Activated effector memory CD4-positive, alpha-beta T cell treated with Interleukin-2 at 50 U/mL for 16 hours (primary cell): ENCODE measurements around the gene ENC1.
"Not testable (repeated sequence)": the region's sequence is repeated elsewhere in the genome, so short reads cannot be mapped to it uniquely, and the experiment has no call there.

Source experiments
- DNase-seq: peaks from one replicate; pipeline ENCODE4 v3.0.0-alpha.2; 2020

Gene ENC1

GRCh38 chr5:74640450-74640953 lies at the start of gene ENC1:
Gene ENC1, minus strand, starts transcription at chr5:74640728. Its CDS starts 4,243 bp downstream, at chr5:74636485.
- DNase-seq, result peak; percentile 64

GRCh38 chr5:74686962-74687751 lies 46.6 kb upstream of the ENC1 start:
- no peak for DNase-seq

- no peak for DNase-seq
Measured at GRCh38 chr5:74685979-74686631, 45.6 kb upstream of the ENC1 start.

- DNase-seq, result peak; percentile 75
Measured at GRCh38 chr5:74684900-74685851, 44.6 kb upstream of the ENC1 start, which contains the start of gene HEXB. Gene HEXB, plus strand, starts transcription at chr5:74685233. Its CDS starts 28 bp downstream, at chr5:74685261.

- no peak for DNase-seq
Measured at GRCh38 chr5:74679966-74680365, 39.4 kb upstream of the ENC1 start.

GRCh38 chr5:74679300-74679699 lies 38.8 kb upstream of the ENC1 start:
- DNase-seq, result not testable (repeated sequence)

GRCh38 chr5:74678123-74678522 lies 37.6 kb upstream of the ENC1 start:
- DNase-seq, result not testable (repeated sequence)

- not testable (repeated sequence) for DNase-seq
Measured at GRCh38 chr5:74676466-74676865, 35.9 kb upstream of the ENC1 start.

GRCh38 chr5:74673011-74673790 lies 32.7 kb upstream of the ENC1 start:
- no peak for DNase-seq

- DNase-seq, result no peak
Measured at GRCh38 chr5:74672215-74672877, 31.8 kb upstream of the ENC1 start.

- no peak for DNase-seq
Measured at GRCh38 chr5:74670396-74671038, 30.0 kb upstream of the ENC1 start.

GRCh38 chr5:74669821-74670220 lies 29.3 kb upstream of the ENC1 start:
- no peak for DNase-seq

GRCh38 chr5:74667396-74667795 lies 26.9 kb upstream of the ENC1 start:
- DNase-seq, result no peak

- DNase-seq, result no peak
Measured at GRCh38 chr5:74665816-74666215, 25.3 kb upstream of the ENC1 start.

GRCh38 chr5:74665273-74665672 lies 24.7 kb upstream of the ENC1 start:
- no peak for DNase-seq

- no peak for DNase-seq
Measured at GRCh38 chr5:74664551-74664950, 24.0 kb upstream of the ENC1 start.

GRCh38 chr5:74660873-74661272 lies 20.3 kb upstream of the ENC1 start:
- DNase-seq, result no peak

- no peak for DNase-seq
Measured at GRCh38 chr5:74660140-74660539, 19.6 kb upstream of the ENC1 start.

- no peak for DNase-seq
Measured at GRCh38 chr5:74659172-74659571, 18.6 kb upstream of the ENC1 start.

- DNase-seq, result no peak
Measured at GRCh38 chr5:74657165-74657564, 16.6 kb upstream of the ENC1 start.

- no peak for DNase-seq
Measured at GRCh38 chr5:74655716-74656115, 15.2 kb upstream of the ENC1 start.
